Measurements from ENCODE around the gene TM2D1.

TM2D1 gene

GRCh38 chr1:61638296-61638695, 86.6 kb downstream of the TM2D1 start:
- H3K4me3 ChIP-seq (ENCODE audit: low read length) = no peak overlapping the region
- no peak for TF ChIP-seq CTCF (conservative IDR thresholded peaks at IDR 0.05; ENCODE audit: low read length)
- DNase-seq (ENCODE audit: low read depth) = peak; percentile 95

GRCh38 chr1:61637470-61637869, 87.5 kb downstream of the TM2D1 start:
- no peak for DNase-seq (ENCODE audit: low read depth)
- no peak for TF ChIP-seq CTCF (conservative IDR thresholded peaks at IDR 0.05; ENCODE audit: low read length)
- H3K4me3 ChIP-seq (ENCODE audit: low read length) = no peak overlapping the region

GRCh38 chr1:61636814-61637213, 88.1 kb downstream of the TM2D1 start:
- DNase-seq (ENCODE audit: low read depth) = no peak
- H3K4me3 ChIP-seq (ENCODE audit: low read length) = no peak overlapping the region
- no peak for TF ChIP-seq CTCF (conservative IDR thresholded peaks at IDR 0.05; ENCODE audit: low read length)

- DNase-seq (ENCODE audit: low read depth) = no peak
- no peak overlapping the region for H3K4me3 ChIP-seq (ENCODE audit: low read length)
- no peak for TF ChIP-seq CTCF (conservative IDR thresholded peaks at IDR 0.05; ENCODE audit: low read length)
Observed at GRCh38 chr1:61636376-61636775, 88.6 kb downstream of the TM2D1 start.

- DNase-seq (ENCODE audit: low read depth) = no peak
- H3K4me3 ChIP-seq (ENCODE audit: low read length) = no peak overlapping the region
- no peak for TF ChIP-seq CTCF (conservative IDR thresholded peaks at IDR 0.05; ENCODE audit: low read length)
Observed at GRCh38 chr1:61635557-61635956, 89.4 kb downstream of the TM2D1 start.

- H3K4me3 ChIP-seq (ENCODE audit: low read length) = no peak overlapping the region
- no peak for DNase-seq (ENCODE audit: low read depth)
- TF ChIP-seq CTCF (conservative IDR thresholded peaks at IDR 0.05; ENCODE audit: low read length) = no peak
Observed at GRCh38 chr1:61631436-61631835, 93.5 kb downstream of the TM2D1 start.
